GM19193 (cell line): ENCODE data around the gene ABLIM1.

Experiments
- POLR2A ChIP-seq: IDR thresholded peaks from 4 replicates; pipeline ENCODE4 v1.6.1; 2011; ENCODE audit not compliant: insufficient read depth, insufficient read length; ENCODE audit errors: extremely low read depth

ABLIM1 gene

GRCh38 chr10:114501650-114502049 lies 156.4 kb downstream of the ABLIM1 start:
- TF ChIP-seq POLR2A: no peak

DNA sequence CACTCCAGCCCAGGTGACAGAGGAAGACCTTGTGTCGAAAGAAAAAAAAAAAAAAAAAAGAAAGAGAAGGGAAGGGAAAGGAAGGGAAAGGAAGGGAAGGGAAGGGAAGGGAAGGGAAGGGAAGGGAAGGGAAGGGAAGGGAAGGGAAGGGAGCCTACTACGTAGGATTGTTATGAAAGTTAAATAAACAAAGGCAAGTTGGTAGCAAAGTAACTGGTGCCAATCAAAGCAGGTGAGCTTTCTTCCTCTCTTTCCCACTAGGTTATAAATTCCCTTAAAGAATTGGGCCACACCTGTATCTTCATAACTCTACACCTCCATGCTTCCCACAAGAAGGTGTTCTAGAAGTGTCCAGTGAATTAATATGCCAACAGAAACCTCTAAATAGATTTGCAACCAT lies 157.4 kb downstream of the ABLIM1 start:
- no peak for TF ChIP-seq POLR2A

GRCh38 chr10:114499630-114500190 lies 158.4 kb downstream of the ABLIM1 start:
- no peak for TF ChIP-seq POLR2A

DNA sequence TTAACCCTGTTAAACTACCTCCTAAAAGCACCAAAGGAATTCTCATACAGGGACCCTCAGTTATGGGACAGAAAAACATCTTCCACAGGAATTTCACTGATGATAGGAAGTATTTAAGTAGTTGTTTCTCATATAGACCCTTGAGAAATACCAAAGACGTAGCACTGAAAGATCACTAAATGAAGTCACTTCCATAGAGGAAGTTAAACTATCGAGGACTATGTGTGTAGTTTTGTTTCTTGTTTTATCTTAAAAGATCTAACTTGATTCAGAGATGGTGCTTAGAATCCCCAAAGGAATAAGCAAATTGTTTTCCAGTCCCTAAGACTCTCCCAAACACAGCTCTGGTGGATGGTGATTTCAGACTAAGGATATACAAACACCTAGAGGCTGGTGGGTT lies 159.0 kb downstream of the ABLIM1 start:
- TF ChIP-seq POLR2A: no peak

DNA sequence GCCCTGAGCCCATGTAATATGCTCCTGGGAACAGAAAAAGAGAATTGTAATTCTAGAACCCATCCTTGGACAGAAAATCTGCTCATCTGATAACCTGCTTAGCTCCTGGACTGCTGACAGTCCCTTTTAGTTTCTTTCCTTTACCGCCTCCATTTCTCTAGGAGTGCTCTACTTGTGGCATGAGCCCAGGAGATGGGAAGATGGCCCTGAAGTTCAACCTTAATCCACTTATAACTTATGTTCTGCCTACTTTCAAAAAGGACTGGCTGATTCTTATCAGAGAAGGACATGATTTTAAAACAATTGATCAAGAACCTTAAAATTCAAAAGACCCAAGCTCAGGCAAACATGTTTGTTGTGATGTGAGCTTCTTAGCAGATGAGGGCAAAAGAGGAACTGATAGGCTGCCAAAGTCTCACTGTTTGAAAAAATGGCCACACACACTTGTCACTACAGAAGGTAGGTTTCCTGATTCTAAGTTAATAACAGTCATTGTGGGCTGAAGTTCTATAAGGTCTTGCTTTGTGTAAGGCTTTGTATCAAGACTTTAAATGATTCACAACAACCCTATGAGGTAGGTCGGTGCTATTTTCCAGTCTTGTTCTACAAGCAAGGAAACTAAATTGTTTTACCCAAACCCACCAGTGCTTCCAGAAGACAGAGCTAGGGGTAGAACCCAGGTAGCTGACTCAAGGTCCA lies 159.5 kb downstream of the ABLIM1 start:
- TF ChIP-seq POLR2A: no peak

- TF ChIP-seq POLR2A: no peak
Observed at GRCh38 chr10:114495303-114495702, 162.8 kb downstream of the ABLIM1 start.

- TF ChIP-seq POLR2A: no peak
Observed at GRCh38 chr10:114492351-114493037, 165.6 kb downstream of the ABLIM1 start.

DNA sequence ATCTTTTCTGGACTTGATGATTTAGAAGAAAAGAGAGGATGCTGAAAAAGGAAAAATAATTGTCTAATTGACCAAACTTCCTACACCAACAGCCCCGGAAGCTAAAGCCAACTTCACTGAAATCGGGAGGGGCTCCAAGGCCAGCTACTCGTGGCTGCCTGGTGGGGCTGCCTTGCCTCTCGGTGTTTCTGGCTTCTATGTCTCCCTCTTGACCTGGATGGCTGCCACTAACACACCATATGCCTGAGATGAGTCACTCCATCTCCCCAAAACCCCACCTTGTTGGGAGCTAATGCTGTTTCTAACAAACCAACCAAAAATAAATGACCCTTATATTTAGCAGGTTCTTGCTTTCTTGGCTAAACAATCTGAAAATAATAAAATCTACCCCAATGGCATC lies 166.1 kb downstream of the ABLIM1 start:
- TF ChIP-seq POLR2A: no peak

GRCh38 chr10:114491419-114491818 lies 166.7 kb downstream of the ABLIM1 start:
- TF ChIP-seq POLR2A: no peak

DNA sequence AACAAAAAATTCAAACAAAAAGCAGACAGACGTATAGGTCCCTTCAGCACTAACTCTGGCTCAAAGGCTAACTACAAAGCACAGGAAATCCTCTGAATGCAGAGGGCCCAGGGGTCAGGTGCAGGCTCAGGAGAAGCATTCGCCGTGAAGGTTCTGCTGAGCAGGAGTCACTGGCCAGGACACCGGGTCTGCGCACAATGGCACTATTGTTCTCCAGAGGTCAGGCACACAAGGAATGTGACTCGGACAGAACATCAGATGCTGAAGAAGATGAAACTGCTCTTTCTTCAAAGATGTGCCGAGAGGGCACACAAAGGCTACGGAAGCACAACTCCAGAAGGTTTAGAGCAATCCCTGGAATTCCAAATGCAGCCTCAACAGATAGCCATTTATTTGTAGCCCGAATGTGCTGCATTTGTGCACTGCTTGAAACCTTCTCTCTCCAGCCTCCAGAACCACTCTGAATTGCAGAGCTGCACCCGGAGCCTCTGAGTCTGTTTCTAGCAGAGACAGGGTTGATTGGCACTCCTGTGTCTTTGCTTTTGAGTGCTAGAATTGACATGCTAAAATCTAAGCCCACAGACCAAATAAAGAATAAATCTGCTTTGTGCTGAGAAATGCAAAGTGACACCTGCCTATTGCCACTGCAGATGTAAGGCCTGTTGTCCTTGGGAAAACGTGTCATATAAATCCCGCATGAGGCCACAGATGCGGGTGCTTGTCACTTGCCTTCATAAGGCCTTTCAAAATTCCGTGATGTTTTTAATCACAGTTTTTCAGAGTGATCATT lies 168.4 kb downstream of the ABLIM1 start:
- TF ChIP-seq POLR2A: no peak

DNA sequence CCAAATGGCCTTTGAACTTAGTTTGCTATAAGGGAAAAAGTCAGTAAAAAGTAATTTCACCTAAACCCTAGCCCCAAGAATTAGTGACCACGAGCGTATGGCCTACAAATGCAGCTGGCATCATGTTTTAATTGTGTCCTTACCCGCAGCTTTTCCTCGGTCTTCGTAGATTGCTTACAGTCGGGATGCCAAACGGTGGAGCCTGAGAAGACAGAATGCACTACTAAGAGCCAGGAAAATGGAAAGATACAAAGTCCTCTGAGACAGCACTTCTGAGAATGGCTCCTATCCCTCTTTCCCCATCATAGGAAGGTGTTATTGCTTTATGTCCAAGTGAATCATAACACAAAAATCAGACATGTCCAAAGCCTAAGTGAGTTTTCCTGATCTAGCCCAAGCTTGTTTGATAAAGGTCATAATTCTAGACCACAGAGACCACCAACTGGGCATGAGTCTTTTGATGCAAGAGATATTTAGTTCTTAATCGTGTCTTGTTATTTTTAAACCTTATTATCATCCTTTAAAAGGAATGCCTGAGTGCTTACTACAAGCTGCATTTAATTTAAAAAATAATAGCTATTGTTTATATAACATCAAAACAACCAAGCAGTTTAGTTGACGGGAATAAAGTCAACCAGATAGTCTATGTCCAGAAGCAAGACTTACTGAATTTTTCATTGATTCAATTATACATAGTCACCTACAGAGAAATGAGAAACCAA lies 170.1 kb downstream of the ABLIM1 start:
- TF ChIP-seq POLR2A: no peak

DNA sequence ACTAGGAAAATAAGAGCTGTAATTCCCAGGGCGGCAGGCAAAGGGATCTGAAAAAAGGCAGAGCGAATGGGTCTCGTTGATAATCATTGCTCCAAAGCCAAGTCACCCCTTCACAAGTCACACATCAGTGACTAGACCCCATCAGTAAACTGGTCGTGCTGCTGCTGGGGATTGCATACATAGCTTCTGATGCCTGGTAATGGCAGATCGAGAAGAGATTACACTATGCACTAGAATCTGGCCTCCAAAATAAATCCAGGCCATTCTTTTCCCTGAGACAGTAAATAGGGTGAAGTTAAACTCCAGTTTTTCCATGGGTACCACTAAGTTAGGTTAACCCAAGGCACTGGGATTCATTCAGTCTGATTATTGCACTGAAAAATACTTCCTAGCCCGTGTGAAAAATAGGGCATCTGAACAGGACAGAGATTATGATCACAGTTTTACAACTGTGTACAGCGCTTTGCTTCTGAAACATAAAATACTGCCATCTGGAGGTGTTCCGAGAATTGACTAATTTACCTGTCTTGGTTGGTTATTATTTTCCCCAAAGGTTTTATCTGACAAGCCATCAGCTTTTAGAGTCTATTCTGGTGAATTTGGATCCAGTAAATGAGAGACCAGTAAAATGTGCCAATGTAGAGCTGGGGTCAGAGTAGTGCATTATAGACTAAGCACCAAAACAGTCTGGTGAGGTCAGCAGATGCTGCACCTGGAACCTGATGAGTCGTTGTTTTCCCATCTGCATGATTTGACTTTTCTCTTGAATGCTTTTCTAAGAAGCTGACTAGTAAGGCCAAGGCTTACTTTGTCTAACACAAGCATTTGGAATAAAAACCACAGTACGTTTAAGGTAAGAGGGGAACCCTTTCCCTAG lies 170.9 kb downstream of the ABLIM1 start:
- TF ChIP-seq POLR2A: no peak

DNA sequence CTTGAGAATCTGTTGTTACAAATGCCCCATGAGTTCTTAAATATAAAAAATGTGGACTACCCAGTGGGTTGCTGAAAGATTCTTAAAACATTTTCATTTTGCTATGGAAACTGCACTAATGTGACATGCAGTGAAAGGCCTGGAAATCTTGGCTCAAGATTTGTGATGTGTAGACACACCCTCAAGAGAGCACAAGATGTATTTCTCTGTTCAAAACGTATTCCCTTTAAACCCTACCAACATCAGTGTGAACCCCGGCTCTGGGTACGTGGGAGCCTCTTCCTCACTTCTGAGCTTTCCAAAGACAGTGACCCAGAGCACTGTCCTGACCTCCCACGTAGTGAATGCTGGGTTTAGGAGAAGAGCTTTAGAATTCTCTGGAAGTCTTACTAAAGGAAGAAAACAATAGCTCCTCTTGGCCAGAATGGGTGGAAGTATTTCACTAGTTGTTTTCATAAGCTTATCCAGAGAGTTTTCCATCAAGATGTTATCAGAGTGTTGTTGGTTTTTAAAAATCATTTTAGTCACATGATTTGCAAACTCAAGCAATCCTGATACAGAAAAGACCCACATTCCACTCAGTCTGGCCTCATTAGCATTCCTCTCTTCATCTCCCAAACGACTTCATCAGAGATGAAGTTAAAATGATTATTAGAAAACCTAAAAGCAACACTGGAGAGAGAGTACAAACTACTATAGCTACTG lies 172.2 kb downstream of the ABLIM1 start:
- no peak for TF ChIP-seq POLR2A
